HG02870 (cell line): Measurements from ENCODE around the gene USP19.

Source experiments
- ATAC-seq: cut with Tn5 transposase; IDR thresholded peaks from one replicate; pipeline ENCODE4 v1.9.1; 2021; ENCODE audit warnings: mild to moderate bottlenecking, moderate library complexity; ENCODE audit not compliant: unreplicated experiment

Gene USP19

GRCh38 chr3:49134471-49135265 is 14.0 kb upstream of the USP19 start:
- ATAC-seq: no peak

- no peak for ATAC-seq
These were observed 12.8 kb upstream of the USP19 start for GRCh38 chr3:49133226-49133951.

GRCh38 chr3:49132437-49133225 is 12.0 kb upstream of the USP19 start, which contains the start of gene LAMB2:
Gene LAMB2, minus strand, starts transcription at chr3:49133050. Its CDS starts 183 bp downstream, at chr3:49132867.
- no peak for ATAC-seq

- no peak for ATAC-seq
These were observed 11.4 kb upstream of the USP19 start for GRCh38 chr3:49132073-49132436.

- ATAC-seq: no peak
These were observed 11.0 kb upstream of the USP19 start for GRCh38 chr3:49131576-49131975.

- no peak for ATAC-seq
These were observed 10.4 kb upstream of the USP19 start for GRCh38 chr3:49131040-49131439.

GRCh38 chr3:49124991-49125670 is 4.5 kb upstream of the USP19 start:
- no peak for ATAC-seq

GRCh38 chr3:49124203-49124602 is 3.6 kb upstream of the USP19 start:
- no peak for ATAC-seq

GRCh38 chr3:49123687-49124086 is 3.1 kb upstream of the USP19 start:
- no peak for ATAC-seq

- no peak for ATAC-seq
These were observed 2.4 kb upstream of the USP19 start for GRCh38 chr3:49122886-49123545.

GRCh38 chr3:49122451-49122850 is 1.8 kb upstream of the USP19 start:
- ATAC-seq: no peak

GRCh38 chr3:49122022-49122421 is 1.4 kb upstream of the USP19 start:
- ATAC-seq: no peak

- ATAC-seq: no peak
These were observed 611 bp upstream of the USP19 start for GRCh38 chr3:49121132-49121736.

GRCh38 chr3:49120096-49120437 is 556 bp downstream of the USP19 start:
- ATAC-seq: no peak

GRCh38 chr3:49119439-49119838 is 1.2 kb downstream of the USP19 start:
- no peak for ATAC-seq

- no peak for ATAC-seq
These were observed 1.6 kb downstream of the USP19 start for GRCh38 chr3:49119036-49119435.

GRCh38 chr3:49112262-49112661 is 8.4 kb downstream of the USP19 start:
- ATAC-seq: no peak

- ATAC-seq: no peak
These were observed 9.3 kb downstream of the USP19 start for GRCh38 chr3:49111347-49111746.

GRCh38 chr3:49110780-49111179 is 9.8 kb downstream of the USP19 start:
- ATAC-seq: no peak

GRCh38 chr3:49108346-49108745 is 12.3 kb downstream of the USP19 start:
- ATAC-seq: no peak
